ENCODE results near the gene CFAP73. TPM values are rescaled to one million over a fixed set of nuclear protein-coding genes. Genes with fewer than 3 reads are reported as not detected.

Gene CFAP73
- total RNA-seq, 1 donor from 2014 or later, result not detected

GRCh38 chr12:113165521-113166450, 16.3 kb downstream of the CFAP73 start:
- no peak for DNase-seq

DNA sequence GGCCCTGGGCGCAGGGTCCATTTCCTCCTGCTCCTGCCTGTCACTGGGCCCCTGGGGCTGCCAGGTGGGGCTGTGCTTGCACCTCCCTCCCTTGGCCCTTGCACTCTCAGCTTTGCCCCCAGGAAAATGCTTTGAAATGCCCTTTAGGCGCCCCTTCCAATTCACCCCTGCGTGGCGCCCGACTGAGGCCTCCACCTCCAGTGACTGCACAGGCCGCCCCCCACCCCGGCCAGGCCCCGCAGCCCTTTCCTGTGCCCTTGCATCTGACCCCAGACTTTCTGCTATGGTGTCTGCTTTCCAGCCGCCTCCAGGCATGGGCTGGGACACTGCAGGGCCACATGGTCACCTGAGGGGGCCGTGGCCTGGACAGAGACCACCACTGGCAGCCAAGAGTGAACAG, 18.3 kb downstream of the CFAP73 start:
- no peak for DNase-seq

- DNase-seq, result no peak
Measured at GRCh38 chr12:113169697-113170096, 20.2 kb downstream of the CFAP73 start.

GRCh38 chr12:113170457-113170856, 20.9 kb downstream of the CFAP73 start:
- DNase-seq, result no peak

- no peak for DNase-seq
Measured at GRCh38 chr12:113170926-113171325, 21.4 kb downstream of the CFAP73 start.

DNA sequence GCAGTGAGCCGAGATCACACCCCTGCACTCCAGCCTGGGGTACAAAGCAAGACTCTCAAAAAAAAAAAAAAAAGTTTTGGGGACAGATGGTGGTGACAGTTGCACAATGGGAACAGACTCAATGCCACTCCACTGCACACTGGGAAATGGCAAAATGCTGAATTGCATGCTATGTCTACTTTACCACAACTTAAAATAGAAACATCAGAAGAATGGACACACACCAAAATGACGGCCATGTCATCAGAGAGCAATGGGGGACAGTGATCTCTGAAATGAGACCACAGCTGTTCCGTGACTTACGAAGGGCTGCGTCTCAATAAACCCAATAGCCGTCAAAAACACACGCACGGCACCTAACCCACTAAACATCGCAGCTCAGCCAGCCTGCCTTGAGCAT, 22.0 kb downstream of the CFAP73 start:
- no peak for DNase-seq

GRCh38 chr12:113172185-113172584, 22.7 kb downstream of the CFAP73 start:
- DNase-seq, result no peak

DNA sequence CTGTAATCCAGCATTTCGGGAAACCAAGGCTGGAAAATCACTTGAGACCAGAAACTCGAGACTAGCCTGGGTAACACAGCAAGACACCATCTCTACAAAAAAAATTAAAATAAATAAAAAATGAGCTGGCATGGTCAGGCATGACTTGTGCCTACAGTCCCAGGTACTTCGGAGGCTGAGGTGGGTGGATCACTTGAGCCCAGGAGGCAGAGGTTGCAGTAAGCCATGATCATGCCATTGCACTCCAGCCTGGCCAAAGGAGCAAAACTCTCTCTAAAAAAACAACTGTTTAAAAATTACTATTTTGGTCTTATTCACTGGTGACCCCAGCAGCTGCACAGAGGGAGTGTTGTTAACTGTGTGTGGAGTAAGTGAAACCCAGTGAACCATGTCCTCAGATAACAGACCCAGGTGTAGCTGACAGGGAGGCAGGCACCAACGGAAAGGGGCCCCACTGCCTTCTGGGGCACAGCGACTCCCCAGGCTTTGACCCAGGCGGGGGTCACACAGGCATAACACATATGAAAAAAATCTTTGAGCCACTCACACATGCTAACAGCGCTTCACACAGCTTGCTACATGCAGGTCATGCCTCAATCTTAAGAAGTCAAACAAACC, 23.7 kb downstream of the CFAP73 start:
- no peak for DNase-seq

- no peak for DNase-seq
Measured at GRCh38 chr12:113174461-113175384, 25.2 kb downstream of the CFAP73 start.

GRCh38 chr12:113179023-113179422, 29.5 kb downstream of the CFAP73 start:
- no peak for DNase-seq

DNA sequence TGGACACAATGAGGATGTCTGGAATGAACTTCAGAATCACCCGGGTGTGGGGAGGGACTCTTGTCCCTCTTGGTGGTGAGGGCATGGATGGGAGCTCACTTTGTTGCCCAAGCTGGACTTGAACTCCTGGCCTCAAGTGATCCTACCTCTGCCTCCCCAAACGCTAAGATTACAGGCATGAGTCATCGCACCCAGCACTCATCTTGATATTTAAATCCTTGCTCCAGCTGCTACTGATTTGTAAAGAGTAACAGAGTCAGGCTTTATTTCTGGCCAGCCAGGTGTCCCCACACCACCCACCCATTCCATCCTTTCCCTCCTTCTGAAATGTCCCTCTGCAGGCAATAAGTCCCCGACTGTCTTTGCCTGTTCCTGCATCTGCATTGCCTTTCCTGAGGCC, 30.8 kb downstream of the CFAP73 start:
- DNase-seq, result no peak

GRCh38 chr12:113181975-113182374, 32.5 kb downstream of the CFAP73 start:
- DNase-seq, result no peak

DNA sequence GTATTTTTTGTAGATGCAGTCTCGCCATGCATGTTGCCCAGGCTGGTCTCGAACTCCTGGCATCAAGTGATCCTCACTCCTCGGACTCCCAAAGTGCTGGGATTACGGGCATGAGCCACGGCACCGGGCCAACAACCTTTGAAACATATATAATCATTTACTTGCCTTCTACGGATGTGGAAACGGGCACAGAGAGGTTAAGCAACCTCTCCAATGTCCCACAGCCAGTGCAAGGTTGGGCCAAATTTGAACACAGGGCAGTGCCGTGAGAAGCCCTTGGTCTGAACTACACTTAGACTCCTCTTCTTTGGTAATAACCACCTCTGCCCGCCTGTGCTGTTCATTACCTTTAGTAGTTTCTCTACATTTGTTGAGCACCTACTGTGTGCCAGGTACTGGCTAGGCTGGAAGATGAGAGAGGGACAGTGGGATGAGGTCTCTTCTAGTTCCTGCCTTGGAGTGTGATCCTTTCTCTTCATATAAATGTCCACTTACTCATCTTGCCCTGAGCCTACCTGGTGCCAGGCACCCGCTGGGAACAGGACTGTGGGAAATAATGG, 33.6 kb downstream of the CFAP73 start:
- DNase-seq, result no peak

DNA sequence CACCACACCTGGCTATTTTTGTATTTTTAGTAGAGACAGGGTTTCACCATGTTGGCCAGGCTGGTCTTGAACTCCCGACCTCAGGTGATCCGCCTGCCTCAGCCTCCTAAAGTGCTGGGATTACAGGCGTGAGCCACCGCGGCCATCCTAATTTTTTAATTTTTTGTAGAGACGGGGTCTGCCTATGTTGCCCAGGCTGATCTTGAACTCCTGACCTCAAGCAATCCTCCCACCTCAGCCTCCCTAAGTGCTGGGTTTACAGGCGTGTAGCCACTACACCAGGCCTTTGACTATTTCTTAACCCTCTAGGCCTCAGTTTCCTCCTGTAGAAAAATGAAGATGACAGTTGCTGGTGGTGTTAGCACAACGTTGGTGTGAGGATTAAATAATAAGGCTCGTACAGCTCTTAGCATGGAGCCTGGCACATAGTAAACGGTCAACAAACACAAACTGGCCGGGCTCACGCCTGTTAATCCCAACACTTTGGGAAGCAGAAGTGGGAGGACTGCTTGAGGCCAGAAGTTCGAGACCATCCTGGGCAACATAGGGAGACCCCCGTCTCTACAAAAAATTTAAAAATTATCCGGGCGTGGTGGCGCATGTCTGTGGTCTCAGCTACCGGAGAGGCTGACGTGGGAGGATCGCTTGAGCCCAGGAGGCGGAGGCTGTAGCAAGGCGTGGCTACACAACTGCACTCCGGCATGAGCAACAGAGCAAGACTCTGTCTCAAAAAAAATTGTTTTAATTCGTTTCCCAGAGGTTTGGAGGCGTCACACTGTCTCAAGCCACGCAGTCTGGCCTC, 34.8 kb downstream of the CFAP73 start:
- no peak for DNase-seq

- peak; percentile 74 for DNase-seq
Measured at GRCh38 chr12:113184900-113185179, 35.3 kb downstream of the CFAP73 start.

- peak; percentile 87 for DNase-seq
Measured at GRCh38 chr12:113185180-113186032, 35.9 kb downstream of the CFAP73 start, which contains the start of the genes DDX54 and RITA1. TSS of gene DDX54 (minus strand) at chr12:113185478. CDS start at chr12:113185451, 27 bp downstream. TSS of gene RITA1 (plus strand) at chr12:113185721. CDS start at chr12:113186747, 1,026 bp downstream.

DNA sequence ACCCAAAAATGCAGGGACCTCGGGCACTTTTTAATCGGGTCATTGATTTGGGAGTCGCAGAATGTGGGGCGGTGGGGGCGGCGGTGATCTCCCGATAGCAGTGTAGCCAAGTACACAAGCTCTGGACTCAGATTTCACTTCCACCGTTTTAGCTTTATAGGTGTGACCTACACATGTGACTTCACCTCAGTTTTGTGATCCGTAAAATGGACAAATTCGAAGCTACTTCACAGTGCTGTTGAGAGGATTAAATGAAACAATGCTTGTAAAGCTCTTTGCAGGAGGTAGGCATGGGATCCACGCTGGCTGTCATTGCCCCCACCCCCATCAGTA, 36.5 kb downstream of the CFAP73 start:
- DNase-seq, result no peak

- no peak for DNase-seq
Measured at GRCh38 chr12:113186666-113187325, 37.3 kb downstream of the CFAP73 start.

DNA sequence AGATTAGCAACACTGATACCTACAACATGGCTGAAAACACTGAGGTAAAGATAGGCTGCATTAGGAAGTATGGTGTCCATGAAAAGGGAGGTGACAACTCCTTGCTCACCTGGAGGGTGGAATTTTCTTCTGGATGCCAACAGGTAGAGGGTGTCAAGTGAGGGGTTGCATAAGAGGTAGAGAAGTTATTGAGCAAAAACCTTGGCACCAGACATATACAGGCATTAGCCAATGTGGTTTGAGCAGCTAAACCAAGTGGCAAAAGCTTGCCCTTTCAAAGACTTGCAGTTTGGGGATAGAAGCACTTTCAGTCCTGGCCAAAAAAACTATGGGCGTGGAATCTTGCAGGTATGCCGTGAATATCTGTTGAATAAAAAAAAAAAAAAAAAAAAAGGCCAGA, 39.8 kb downstream of the CFAP73 start:
- no peak for DNase-seq

DNA sequence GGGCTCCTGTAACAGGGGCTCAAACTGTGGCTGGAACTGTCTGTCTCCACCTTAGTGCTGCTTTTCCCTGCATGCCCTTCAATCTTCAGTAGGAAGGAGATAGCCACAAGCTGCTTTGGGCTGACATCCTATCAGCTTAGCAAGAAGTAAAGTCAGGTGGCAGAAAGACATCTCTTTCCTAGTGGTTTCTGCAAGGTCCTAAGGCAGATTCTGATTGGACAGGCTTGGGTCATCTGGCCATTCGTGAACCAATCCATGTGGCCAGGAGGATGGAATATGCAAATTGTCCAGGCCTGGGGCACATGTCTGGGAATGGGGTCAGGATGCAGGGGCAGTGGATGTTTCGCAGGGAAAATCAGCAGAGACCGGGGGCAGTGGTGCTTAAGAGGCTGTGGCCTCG, 41.2 kb downstream of the CFAP73 start:
- no peak for DNase-seq
